ENCODE data around the gene CERS5.

The CERS5 gene

DNA sequence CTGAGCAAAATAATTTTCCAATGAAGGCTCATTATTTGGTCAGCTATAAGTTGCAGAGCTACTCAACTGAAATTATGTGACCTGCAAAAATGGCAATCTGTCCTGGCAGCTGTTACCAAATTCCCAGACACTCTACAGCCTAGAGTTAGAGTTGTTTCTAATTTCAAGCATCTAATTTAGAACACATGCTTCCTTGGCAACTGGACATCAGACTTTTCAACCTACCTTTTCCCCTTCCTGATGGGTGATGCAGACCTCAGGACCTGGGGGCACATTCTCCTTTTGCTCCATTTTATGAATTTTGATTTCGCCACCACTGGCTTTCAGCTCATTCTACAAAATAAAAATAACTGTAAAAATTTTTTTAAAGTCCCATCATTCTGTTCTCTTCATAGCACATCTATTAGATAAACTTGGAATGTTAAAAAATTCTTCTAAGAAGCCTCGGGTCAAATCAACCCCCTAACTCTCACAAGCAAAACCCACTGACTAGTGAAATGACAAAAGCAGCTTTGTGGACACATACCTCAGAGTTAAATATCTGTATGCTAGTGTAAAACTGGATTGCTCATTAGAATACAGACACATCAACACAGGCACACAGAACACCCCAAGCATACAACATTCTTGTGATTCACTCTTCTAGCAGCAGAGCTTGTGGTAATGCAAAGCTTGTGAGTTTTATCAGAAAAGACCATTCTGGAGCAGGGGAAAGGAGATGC, 33.5 kb upstream of the CERS5 start:
- H3K9ac ChIP-seq, result no peak overlapping the region
- no peaks in the 10 kb centered on the region for H3K79me2 ChIP-seq
- H3K27ac ChIP-seq, result no peak overlapping the region
- peak overlapping the region; percentile 4 for H3K4me2 ChIP-seq (ENCODE audit: low read length)
- H3K36me3 ChIP-seq (ENCODE audit: control insufficient read depth, insufficient read depth, low read length), result no peaks in the 10 kb centered on the region
- H3K27me3 ChIP-seq (ENCODE audit: control insufficient read depth, insufficient read depth, low read length), result no peaks in the 10 kb centered on the region
- TF ChIP-seq, protein P1, sequence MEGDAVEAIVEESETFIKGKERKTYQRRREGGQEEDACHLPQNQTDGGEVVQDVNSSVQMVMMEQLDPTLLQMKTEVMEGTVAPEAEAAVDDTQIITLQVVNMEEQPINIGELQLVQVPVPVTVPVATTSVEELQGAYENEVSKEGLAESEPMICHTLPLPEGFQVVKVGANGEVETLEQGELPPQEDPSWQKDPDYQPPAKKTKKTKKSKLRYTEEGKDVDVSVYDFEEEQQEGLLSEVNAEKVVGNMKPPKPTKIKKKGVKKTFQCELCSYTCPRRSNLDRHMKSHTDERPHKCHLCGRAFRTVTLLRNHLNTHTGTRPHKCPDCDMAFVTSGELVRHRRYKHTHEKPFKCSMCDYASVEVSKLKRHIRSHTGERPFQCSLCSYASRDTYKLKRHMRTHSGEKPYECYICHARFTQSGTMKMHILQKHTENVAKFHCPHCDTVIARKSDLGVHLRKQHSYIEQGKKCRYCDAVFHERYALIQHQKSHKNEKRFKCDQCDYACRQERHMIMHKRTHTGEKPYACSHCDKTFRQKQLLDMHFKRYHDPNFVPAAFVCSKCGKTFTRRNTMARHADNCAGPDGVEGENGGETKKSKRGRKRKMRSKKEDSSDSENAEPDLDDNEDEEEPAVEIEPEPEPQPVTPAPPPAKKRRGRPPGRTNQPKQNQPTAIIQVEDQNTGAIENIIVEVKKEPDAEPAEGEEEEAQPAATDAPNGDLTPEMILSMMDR (IDR thresholded peaks at IDR 0.05), result no peak
- H3K9me3 ChIP-seq (ENCODE audit: control insufficient read depth, low read length), result no peaks in the 10 kb centered on the region
- peaks cover 5% of the 10 kb centered on the region for H3K4me1 ChIP-seq
- no peak overlapping the region for H3K4me3 ChIP-seq (ENCODE audit: low read depth, low read length)
- H2AFZ ChIP-seq, result no peak overlapping the region

DNA sequence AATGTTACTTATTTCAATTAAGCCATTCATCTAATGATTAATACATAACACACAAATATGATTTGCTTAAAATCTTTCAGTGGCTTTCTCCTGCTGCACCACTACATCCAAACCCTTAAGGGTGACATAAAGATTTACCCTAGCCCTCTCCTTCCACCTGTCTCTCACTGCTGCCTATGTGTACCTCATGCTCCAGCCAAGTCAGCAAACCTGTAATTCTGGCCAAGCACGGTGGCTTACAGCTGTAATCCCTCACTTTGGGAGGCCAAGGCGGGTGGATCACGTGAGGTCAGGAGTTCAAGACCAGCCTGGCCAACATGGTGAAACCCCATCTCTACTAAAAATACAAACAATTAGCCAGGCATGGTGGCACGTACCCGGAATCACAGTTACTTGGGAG, 31.7 kb upstream of the CERS5 start:
- H3K9me3 ChIP-seq (ENCODE audit: control insufficient read depth, low read length), result no peaks in the 10 kb centered on the region
- TF ChIP-seq, protein P1 (IDR thresholded peaks at IDR 0.05), result no peak
- H3K4me3 ChIP-seq (ENCODE audit: low read depth, low read length), result no peak overlapping the region
- no peak overlapping the region for H3K4me2 ChIP-seq (ENCODE audit: low read length)
- H3K27me3 ChIP-seq (ENCODE audit: control insufficient read depth, insufficient read depth, low read length), result no peaks in the 10 kb centered on the region
- no peaks in the 10 kb centered on the region for H3K79me2 ChIP-seq
- peaks cover 5% of the 10 kb centered on the region for H3K4me1 ChIP-seq
- no peaks in the 10 kb centered on the region for H3K36me3 ChIP-seq (ENCODE audit: control insufficient read depth, insufficient read depth, low read length)
- no peak overlapping the region for H3K9ac ChIP-seq
- H3K27ac ChIP-seq, result no peak overlapping the region
- no peak overlapping the region for H2AFZ ChIP-seq

DNA sequence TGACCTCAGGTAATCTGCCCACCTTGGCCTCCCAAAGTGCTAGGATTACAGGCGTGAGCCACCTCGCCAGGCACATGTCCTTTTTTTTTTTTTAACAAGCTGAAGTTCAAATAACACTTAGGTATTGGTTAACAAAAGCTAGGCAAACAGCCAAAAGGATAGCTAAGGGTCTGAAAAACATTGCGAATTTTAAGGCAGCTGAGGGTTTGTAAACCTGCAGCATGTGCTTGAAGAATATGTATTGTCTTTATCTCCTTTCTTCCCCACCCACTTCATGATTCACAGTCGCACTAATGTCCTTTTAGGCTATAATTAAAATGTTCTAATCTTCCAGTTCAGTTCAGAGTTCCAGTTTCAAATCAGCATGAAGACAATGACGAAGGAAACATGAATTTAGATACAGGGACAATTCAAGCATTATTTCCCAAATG, 30.1 kb upstream of the CERS5 start:
- no peak overlapping the region for H3K4me2 ChIP-seq (ENCODE audit: low read length)
- TF ChIP-seq, protein P1 (IDR thresholded peaks at IDR 0.05), result no peak
- H3K79me2 ChIP-seq, result no peaks in the 10 kb centered on the region
- H3K9me3 ChIP-seq (ENCODE audit: control insufficient read depth, low read length), result no peaks in the 10 kb centered on the region
- no peaks in the 10 kb centered on the region for H3K36me3 ChIP-seq (ENCODE audit: control insufficient read depth, insufficient read depth, low read length)
- H3K27me3 ChIP-seq (ENCODE audit: control insufficient read depth, insufficient read depth, low read length), result no peaks in the 10 kb centered on the region
- H3K4me3 ChIP-seq (ENCODE audit: low read depth, low read length), result no peak overlapping the region
- H3K9ac ChIP-seq, result no peak overlapping the region
- H3K27ac ChIP-seq, result no peak overlapping the region
- H3K4me1 ChIP-seq, result peaks cover 5% of the 10 kb centered on the region
- no peak overlapping the region for H2AFZ ChIP-seq

DNA sequence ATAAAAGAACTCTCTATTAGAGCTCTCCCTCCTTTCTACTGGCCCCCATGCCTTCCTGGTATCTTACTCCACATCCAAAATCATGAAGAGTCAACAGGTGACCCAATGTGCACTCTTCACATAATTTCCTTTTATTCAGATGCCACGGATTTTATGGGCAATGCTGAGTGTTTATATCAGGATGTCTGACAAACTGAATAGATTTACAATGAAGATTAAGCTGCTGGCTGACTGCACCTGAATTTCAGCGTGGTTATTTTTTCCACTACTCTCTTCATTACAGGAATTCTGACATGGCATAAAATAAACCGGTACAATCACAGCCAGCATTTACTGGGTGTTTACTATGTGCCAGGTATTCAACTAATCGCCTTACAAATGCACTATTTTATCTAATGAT, 29.4 kb upstream of the CERS5 start:
- H3K36me3 ChIP-seq (ENCODE audit: control insufficient read depth, insufficient read depth, low read length), result no peaks in the 10 kb centered on the region
- peaks cover 5% of the 10 kb centered on the region for H3K4me1 ChIP-seq
- no peak overlapping the region for H3K27ac ChIP-seq
- no peak overlapping the region for H3K9ac ChIP-seq
- no peaks in the 10 kb centered on the region for H3K9me3 ChIP-seq (ENCODE audit: control insufficient read depth, low read length)
- no peaks in the 10 kb centered on the region for H3K27me3 ChIP-seq (ENCODE audit: control insufficient read depth, insufficient read depth, low read length)
- H3K4me2 ChIP-seq (ENCODE audit: low read length), result no peak overlapping the region
- TF ChIP-seq, protein P1 (IDR thresholded peaks at IDR 0.05), result no peak
- no peak overlapping the region for H2AFZ ChIP-seq
- H3K79me2 ChIP-seq, result no peaks in the 10 kb centered on the region
- H3K4me3 ChIP-seq (ENCODE audit: low read depth, low read length), result no peak overlapping the region

DNA sequence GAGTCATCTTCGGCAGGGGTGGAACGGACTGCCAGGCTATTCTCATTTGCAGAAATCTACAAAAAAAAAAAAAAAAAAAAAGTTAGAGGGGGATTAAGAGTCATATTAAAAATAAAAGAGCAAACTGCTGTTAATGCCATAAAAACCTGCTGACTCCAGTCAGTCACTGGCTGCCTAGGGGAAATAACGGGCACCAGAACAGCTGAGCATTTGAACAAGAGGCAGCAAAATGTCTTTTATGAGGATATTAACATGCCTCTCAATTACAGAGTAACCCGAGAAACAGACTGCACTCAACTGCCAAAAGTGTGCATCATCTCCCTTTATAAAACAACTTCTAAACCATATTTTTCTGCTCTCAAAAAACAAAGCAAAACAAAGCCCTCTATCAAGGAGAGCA, 28.7 kb upstream of the CERS5 start:
- no peak overlapping the region for H3K9ac ChIP-seq
- H3K27ac ChIP-seq, result no peak overlapping the region
- no peak overlapping the region for H3K4me3 ChIP-seq (ENCODE audit: low read depth, low read length)
- H3K36me3 ChIP-seq (ENCODE audit: control insufficient read depth, insufficient read depth, low read length), result no peaks in the 10 kb centered on the region
- H3K79me2 ChIP-seq, result no peaks in the 10 kb centered on the region
- TF ChIP-seq, protein P1 (IDR thresholded peaks at IDR 0.05), result no peak
- H3K27me3 ChIP-seq (ENCODE audit: control insufficient read depth, insufficient read depth, low read length), result no peaks in the 10 kb centered on the region
- no peaks in the 10 kb centered on the region for H3K9me3 ChIP-seq (ENCODE audit: control insufficient read depth, low read length)
- no peak overlapping the region for H3K4me2 ChIP-seq (ENCODE audit: low read length)
- no peak overlapping the region for H2AFZ ChIP-seq
- H3K4me1 ChIP-seq, result peaks cover 5% of the 10 kb centered on the region
